ENCODE data around the gene FGF3. TPM values are rescaled to one million over a fixed set of nuclear protein-coding genes. Genes with fewer than 3 reads are reported as not detected.

The FGF3 gene
- total and polyA plus RNA-seq, 10 of the 15 experiments (the other 5 are each of a cell fraction or from before 2014, with no cell fraction given): not detected

DNA sequence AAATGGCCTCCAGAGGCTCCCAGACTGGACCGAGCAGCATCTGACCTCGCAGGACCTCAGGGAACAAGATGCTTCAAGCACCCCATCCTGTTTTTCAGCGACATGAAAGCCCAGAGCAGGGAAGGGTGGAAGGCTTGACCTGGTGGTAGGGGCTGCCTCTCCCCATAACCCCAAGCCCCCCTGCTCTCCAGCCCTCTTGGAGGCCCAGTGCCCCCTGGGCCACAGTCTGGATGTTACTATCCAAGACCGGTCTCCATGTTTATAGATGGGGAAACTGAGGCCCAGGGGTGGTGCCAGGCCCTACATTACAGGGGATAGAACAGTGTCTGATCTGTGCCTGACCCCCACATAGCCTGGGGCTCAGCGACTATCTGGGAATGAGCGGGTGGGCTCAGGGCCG, 7.0 kb downstream of the FGF3 start:
- ATAC-seq (no peak), DNase-seq (ENCODE audit: low read depth, low spot score) (no peak), FAIRE-seq (no peak)
- Histone ChIP-seq H2AFZ (ENCODE audit: control insufficient read depth, low read depth, low read length) (no peak overlapping the region), H3K9ac (ENCODE audit: control insufficient read depth, insufficient read depth, low read length) (no peak overlapping the region), H3K36me3 (ENCODE audit: control insufficient read depth in 2 of 2, insufficient read depth in 2 of 2, low read length in 1 of 2) (no peaks in the 10 kb centered on the region), H4K20me1 (ENCODE audit: control insufficient read depth, insufficient read depth) (no peaks in the 10 kb centered on the region), H3K4me1 (ENCODE audit: control insufficient read depth, insufficient read depth, low read length) (no peaks in the 10 kb centered on the region), H3K27ac (ENCODE audit: control insufficient read depth, insufficient read depth) (no peak overlapping the region), H3K4me3 (no peak overlapping the region), H3K79me2 (ENCODE audit: control insufficient read depth, insufficient read depth, low read length) (no peaks in the 10 kb centered on the region), H3K27me3 (replicated peaks in 1 of 2; ENCODE audit: control insufficient read depth in 2 of 2, insufficient read depth in 2 of 2, low read length in 1 of 2) (peaks cover 4 to 6% of the 10 kb centered on the region in 2 experiments; a peak in 3 of 4 replicates), H3K9me3 (replicated peaks; ENCODE audit: control insufficient read depth, insufficient read depth, low read length) (no peaks in the 10 kb centered on the region), H3K4me2 (ENCODE audit: control insufficient read depth, insufficient read depth) (no peak overlapping the region)
- BruUV-seq (replicated peaks): no TSS peak
- intact Hi-C loops (cut with micrococcal nuclease; ENCODE audit: unreplicated experiment) (no loop called here), in situ Hi-C loops (cut with MboI) (no loop called here)
- WGBS (ENCODE audit: insufficient coverage, insufficient replicate concordance, low lambda C conversion rate, missing lambda C conversion rate): 10% methylated on average over 6 of the region's 7 CpGs
- TF ChIP-seq EZH2 (IDR thresholded peaks at IDR 0.05; ENCODE audit: borderline replicate concordance, control insufficient read depth, low read depth, low read length): no peak
- TF ChIP-seq SREBF1 (IDR thresholded peaks at IDR 0.05; ENCODE audit: low read length): no peak
- TF ChIP-seq BRCA1 (IDR thresholded peaks at IDR 0.05; ENCODE audit: low read depth, low read length): no peak
- TF ChIP-seq ASH2L (IDR thresholded peaks at IDR 0.05; ENCODE audit: borderline replicate concordance, low read depth): no peak
- TF ChIP-seq BCL11A (IDR thresholded peaks at IDR 0.05; ENCODE audit: low read depth, low read length): no peak
- TF ChIP-seq EGR1 (IDR thresholded peaks at IDR 0.05; ENCODE audit: borderline replicate concordance in 1 of 2, low read depth in 2 of 2, low read length in 2 of 2): no peak
- TF ChIP-seq, protein P1, sequence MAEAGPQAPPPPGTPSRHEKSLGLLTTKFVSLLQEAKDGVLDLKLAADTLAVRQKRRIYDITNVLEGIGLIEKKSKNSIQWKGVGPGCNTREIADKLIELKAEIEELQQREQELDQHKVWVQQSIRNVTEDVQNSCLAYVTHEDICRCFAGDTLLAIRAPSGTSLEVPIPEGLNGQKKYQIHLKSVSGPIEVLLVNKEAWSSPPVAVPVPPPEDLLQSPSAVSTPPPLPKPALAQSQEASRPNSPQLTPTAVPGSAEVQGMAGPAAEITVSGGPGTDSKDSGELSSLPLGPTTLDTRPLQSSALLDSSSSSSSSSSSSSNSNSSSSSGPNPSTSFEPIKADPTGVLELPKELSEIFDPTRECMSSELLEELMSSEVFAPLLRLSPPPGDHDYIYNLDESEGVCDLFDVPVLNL (IDR thresholded peaks at IDR 0.05; ENCODE audit: low read depth, low read length): no peak
- TF ChIP-seq TCF3 (IDR thresholded peaks at IDR 0.05; ENCODE audit: borderline replicate concordance, insufficient read depth, low read depth, low read length): no peak
- TF ChIP-seq, protein P2, sequence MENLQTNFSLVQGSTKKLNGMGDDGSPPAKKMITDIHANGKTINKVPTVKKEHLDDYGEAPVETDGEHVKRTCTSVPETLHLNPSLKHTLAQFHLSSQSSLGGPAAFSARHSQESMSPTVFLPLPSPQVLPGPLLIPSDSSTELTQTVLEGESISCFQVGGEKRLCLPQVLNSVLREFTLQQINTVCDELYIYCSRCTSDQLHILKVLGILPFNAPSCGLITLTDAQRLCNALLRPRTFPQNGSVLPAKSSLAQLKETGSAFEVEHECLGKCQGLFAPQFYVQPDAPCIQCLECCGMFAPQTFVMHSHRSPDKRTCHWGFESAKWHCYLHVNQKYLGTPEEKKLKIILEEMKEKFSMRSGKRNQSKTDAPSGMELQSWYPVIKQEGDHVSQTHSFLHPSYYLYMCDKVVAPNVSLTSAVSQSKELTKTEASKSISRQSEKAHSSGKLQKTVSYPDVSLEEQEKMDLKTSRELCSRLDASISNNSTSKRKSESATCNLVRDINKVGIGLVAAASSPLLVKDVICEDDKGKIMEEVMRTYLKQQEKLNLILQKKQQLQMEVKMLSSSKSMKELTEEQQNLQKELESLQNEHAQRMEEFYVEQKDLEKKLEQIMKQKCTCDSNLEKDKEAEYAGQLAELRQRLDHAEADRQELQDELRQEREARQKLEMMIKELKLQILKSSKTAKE (IDR thresholded peaks at IDR 0.05; ENCODE audit: low read depth, poor library complexity, severe bottlenecking): no peak
- no peak for TF ChIP-seq MYC (IDR thresholded peaks at IDR 0.05; ENCODE audit: insufficient read depth, insufficient read length, insufficient replicate concordance, low read length, severe bottlenecking)
- TF ChIP-seq ZNF622 (IDR thresholded peaks at IDR 0.05): no peak
- TF ChIP-seq CHD4 (IDR thresholded peaks at IDR 0.05): no peak
- TF ChIP-seq STAT3 (IDR thresholded peaks at IDR 0.05; ENCODE audit: low read depth, low read length): no peak
- TF ChIP-seq RCOR1 (conservative IDR thresholded peaks at IDR 0.05; ENCODE audit: low read depth, low read length): no peak
- no peak for TF ChIP-seq RAD21 (IDR thresholded peaks at IDR 0.05; ENCODE audit: insufficient read depth, low read depth, low read length)
- no peak for TF ChIP-seq SMAD5 (IDR thresholded peaks at IDR 0.05; ENCODE audit: low read depth)
- no peak for TF ChIP-seq ZNF207 (IDR thresholded peaks at IDR 0.05; ENCODE audit: borderline replicate concordance)
- no peak for TF ChIP-seq NR2F1 (conservative IDR thresholded peaks at IDR 0.05)
- no peak for TF ChIP-seq RBBP5 (conservative IDR thresholded peaks at IDR 0.05)
- ChIA-PET CTCF (no interaction called here), SMC1A (ENCODE audit: uncharacterized antibody, unreplicated experiment) (no interaction called here), POLR2A (interaction anchor here (1.2 kb wide), 1 partner anchor 51 kb away, joined by 6 read pairs; no protein-coding TSS in a partner anchor), RAD21 (ENCODE audit: unreplicated experiment) (no interaction called here)
